ENCODE data around the gene AP1M2.
A peak's percentile ranks its signal among the peaks of the same experiment; 100 is the strongest.
"Not testable (repeated sequence)": the region's sequence is repeated elsewhere in the genome, so short reads cannot be mapped to it uniquely, and the experiment has no call there.

Gene AP1M2

DNA sequence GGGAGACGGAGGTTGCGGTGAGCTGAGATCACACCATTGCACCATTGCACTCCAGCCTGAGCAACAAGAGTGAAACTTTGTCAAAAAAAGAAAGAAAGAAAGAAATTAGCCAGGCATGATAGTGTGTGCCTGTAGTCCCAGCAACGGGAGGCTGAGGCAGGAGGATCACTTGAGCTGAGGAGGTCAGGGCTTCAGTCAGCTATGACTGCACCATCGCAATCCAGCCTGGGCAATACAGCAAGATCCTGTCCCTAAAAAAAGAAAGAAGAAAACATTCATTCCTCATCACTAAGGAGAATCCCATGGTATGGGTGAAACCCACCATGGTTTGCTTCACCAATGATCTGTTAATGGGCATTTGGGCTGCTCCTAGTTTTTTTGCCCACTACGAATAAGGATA lies 13.0 kb upstream of the AP1M2 start:
- DNase-seq, result no peak

DNA sequence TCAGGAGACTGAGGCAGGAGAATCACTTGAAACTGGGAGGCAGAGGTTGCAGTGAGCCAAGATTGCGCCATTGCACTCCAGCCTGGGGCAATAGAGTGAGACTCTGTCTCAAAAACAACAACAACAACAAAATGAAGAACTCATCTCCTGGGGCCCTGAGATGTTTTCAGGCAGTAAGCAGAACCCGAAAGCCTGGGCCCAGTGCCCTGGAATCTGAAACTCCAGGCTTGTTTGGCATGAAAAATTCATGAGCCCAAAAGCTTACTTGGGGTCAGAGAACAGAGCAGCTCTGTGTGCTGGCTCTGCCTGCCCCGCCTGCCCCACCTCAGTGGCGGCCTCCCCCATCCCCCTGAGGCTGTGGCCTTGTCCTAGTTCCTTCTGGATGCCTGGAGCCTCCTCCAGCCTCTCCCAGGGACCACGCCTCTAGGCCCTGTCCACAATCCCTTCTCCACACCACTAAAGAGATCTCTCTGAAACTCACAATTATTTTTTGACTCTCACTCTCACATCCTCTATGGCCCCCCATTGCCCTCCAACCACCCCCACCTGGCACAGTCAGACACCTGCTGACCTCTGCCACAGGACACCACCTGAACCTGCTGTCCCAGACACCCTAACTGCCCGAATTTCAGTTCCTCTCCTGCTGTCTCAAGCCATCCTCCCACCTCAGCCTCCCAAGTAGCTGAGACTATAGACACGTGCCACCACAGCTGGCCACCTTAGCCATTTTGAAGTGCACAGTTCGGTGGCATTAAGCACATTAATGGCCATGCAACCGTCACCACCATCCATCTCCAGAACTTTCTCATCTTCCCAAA lies 6.9 kb upstream of the AP1M2 start:
- no peak for DNase-seq

DNA sequence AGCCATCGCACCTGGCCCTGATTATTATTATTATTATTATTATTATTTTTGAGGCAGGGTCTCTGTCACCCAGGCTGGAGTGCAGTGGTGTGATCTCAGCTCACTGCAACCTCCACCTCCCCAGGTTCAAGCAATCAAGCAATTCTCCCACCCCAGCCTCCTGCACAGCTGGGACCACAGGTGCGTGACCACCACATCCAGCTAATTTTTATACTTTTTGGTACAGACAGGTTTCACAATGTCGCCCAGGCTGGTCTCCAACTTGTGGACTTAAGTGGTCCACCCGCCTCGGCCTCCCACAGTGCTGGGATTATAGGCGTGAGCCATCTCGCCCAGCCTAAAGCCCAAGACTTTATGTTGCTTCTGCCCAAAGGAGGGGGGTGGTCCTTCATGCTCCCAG lies 6.0 kb upstream of the AP1M2 start:
- DNase-seq, result no peak

DNA sequence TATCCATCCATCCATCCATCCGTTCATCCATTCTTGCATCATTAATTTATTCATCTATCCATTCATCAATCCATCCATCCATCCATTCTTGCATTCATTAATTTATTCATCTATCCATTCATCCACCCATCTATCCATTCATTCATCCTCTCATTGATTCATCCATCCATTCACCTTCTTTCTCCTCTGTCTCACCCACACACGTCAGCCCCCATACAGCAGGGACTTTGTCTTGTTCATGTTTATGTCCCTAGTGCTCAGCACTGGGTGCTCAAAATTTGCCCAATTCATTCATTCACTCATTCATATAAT lies 683 bp upstream of the AP1M2 start:
- DNase-seq, result no peak

DNA sequence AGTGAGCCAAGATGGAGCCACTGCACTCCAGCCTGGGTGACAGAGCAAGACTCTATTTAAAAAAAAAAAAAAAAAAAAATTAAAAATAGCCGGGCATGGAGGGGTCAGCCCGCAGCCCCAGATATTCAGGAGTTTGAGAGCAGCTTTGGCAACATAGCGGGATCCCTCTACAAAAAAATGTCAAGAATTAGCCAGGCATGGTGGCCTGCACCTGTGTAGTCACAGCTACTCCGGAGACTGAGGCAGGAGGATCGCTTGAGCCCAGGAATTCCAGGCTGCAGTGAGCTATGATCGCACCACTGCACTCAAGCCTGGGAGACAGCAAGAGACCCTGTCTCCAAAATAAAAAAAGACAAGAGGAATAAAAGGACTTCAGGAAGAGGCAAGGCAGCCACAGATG lies 716 bp downstream of the AP1M2 start:
- DNase-seq, result no peak

DNA sequence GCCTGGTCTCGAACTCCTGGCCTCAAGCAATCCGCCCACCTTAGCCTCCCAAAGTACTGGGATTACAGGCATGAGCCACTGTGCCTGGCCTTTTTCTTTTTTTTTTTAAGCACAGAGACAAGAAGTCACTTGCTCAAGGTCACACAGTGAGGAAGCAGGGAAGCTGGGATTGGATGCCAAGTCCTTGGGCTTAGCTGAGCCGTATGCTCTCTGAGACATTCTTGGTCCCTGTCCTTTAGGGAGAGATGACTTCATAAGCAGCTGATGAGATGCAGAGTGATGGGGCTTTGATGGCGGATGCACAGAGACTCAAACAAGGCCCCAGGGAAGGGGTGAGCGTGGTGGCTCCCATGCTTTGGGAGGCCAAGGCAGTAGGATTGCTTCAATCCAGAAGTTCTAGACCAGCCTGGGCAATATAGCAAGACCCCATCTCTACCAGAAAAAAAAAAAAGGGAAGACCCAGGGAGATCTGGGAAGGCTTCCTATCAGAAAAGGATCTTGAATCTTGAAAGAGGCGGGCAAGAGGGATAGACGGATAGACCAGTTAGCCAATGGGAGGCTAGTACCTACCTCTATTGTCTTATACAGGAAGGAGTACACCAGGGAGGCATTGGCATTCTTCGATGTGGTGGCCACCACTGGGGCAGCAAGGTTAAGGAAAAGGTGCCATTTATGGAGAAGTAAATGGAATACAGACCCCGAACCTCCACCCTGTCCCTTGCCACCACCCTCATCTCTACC lies 3.9 kb downstream of the AP1M2 start:
- DNase-seq, result no peak

DNA sequence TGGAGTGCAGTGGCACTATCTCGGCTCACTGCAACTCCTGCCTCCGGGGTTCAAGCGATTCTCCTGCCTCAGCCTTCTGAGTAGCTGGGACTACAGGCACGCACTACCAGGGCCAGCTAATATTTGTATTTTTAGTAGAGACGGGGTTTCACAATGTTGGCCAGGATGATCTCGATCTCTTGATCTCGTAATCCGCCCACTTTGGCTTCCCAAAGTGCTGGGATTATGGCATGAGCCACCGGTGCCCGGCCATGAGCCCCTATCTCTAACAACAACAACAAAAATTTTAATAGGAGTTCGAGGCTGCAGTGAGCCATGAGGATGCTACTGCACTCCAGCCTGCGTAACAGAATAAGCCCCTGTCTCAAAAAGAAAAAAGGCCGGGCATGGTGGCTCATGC lies 5.0 kb downstream of the AP1M2 start:
- no peak for DNase-seq

DNA sequence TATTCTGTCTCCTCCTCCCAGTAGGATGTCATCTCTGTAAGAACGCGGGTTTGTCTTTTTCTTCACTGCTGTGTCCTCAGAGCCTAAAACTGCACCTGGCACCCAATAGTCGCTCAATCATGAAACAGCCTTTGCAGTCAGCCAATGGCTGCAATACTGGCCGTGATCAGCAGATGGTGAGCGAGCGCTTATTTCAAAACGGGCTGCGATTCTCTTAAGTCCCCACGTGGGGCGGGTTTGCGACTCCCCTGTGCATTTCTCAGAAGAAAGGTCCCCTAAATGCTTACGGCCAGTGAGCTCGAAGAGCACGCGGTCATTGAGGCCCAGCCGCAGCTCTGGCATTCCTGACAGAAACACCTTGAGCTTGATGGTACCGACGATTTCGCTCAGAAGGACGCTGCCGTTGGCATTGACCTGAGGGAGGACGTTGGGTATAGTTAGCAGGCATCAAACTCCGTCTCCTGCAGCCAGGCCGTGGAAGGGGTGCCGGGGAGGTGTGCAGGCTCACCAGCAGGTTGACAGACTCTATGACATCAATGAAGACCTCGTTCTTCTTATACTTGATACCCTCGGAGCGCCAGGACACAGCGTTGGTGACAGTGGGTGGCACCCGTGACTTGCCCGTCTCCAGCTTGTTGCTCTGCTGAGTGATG lies 6.0 kb downstream of the AP1M2 start:
- DNase-seq, result peak; percentile 71 to 88 (median 84)

DNA sequence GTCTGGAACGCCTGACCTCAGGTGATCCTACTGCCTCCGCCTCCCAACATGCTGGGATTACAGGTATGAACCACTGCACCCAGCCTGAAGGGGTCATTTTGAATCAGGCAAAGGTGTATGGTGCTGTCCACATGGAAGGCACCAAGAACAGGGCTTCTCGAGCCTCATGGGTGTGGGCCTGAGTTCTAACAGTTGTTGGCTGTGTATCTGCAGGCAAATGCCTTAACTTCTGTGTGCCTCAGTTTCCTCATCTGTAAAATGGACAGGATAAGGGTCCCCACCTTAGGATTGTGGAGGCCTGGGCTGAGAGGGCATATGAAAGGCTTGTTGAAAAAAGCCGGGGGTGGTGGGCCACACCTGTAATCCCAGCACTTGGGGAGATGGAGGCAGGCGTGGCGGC lies 9.2 kb downstream of the AP1M2 start:
- DNase-seq, result no peak

DNA sequence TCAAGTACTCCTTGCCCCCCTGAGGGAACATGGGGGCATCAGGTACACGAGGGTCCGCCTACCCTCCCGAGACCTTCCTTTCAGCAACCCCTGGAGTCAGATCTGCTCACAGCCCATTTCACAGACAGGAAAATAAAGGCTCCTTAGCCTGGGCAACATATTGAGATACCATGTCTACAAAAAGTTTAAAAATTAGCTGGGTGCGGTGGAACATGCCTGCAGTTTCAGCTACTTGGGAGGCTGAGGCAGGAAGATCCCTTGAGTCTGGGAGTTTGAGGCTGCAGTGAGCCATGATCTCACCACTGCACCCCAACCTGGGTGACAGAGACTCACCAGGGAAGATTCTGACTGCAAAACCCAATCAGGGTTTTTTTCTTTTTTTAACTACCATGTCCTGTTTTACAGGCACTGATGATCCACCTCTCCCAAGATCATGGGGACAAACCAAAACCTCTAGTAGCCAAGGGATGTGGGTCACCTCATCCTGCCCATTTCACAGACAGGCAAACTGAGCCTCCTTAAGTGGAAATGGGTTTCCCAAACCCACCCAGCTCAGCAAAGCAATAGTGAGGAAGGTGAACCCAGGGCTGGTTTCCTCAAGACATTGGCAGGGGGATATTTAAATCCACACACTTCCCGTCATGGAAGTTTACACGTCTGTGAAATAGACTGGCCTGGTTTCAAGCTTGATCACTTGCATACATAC lies 11.9 kb downstream of the AP1M2 start:
- no peak for DNase-seq

DNA sequence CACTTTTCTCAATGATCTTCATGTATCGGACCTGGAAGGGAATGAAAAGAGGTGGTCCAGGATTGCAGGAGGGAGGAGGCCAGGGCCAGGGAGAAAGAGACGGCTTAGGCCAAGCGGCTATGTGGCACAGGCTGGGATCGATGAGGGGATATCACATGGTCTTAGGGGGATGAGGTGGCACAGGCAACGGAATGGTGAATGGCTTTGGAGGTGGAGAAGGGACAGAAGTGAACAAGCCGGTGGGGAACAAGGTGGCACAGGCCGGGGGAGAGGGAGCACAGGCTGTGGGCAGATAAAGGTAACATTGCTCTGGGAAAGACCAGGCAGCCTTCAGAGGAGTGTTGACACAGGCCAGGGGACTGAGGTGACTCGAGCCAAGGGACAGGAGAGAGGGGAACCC lies 12.7 kb downstream of the AP1M2 start:
- DNase-seq, result no peak

DNA sequence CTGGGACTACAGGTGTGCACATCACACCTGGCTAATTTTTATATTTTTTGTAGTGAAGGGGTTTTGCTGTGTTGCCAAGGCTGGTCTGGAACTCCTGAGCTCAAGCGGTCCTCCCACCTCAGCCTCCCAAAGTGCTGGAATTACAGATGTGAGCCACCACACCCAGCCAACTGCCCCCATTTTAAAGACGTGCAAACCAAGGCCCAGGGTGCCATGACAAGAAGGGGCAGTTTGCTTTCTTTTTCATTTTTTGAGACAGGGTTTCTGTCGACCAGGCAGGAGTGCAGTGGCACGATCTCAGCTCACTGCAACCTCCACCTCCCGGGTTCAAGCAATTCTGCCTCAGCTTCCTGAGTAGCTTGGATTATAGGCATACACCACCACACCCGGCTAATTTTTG lies 13.3 kb downstream of the AP1M2 start:
- not testable (repeated sequence) for DNase-seq

DNA sequence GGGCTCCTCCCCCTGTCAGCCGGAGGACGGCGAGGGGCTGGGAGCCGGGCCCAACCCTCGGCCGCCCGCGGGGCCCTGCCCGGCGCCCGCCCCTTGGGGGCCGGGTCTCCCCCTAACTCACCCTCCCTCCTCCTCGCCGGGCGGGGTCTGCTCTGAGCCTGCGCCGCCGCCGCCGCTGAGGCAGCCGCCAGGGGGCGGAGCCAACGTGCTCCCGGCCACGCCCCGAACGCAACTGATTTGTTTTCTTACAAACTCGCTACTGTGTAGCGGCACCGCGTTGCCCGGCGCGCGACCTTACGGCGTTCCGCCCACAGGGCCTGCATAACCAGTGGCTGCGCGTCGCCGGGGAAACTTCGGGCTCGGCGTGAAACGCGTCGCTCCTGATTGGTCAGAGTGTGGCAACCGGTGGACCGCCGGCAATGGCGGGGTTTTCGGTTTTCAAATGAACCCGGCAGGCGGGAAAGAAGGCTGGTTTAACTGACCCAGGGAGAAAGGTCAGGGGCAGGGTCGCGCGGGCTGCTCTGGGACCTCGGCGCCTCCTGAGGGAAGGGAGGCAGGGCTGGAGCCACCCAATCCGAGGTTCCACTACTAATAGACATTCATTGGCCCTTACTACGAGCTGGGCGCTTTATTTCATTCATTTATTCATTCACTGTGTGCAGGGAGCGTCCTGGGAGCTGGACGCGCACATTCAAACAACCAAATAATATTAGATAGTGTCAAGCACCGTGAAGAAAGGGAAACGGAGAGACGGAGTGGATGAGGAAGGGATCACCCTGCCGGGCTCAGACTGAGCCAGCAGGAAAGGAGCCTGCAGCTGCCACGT lies 18.1 kb downstream of the AP1M2 start, which contains the start of gene CDKN2D:
Gene CDKN2D, minus strand, starts transcription at position 154 of the 826 bp plus-strand sequence. CDS start 326 bp downstream, outside the sequence.
- DNase-seq, result peak; percentile 98 to 100 (median 99)

DNA sequence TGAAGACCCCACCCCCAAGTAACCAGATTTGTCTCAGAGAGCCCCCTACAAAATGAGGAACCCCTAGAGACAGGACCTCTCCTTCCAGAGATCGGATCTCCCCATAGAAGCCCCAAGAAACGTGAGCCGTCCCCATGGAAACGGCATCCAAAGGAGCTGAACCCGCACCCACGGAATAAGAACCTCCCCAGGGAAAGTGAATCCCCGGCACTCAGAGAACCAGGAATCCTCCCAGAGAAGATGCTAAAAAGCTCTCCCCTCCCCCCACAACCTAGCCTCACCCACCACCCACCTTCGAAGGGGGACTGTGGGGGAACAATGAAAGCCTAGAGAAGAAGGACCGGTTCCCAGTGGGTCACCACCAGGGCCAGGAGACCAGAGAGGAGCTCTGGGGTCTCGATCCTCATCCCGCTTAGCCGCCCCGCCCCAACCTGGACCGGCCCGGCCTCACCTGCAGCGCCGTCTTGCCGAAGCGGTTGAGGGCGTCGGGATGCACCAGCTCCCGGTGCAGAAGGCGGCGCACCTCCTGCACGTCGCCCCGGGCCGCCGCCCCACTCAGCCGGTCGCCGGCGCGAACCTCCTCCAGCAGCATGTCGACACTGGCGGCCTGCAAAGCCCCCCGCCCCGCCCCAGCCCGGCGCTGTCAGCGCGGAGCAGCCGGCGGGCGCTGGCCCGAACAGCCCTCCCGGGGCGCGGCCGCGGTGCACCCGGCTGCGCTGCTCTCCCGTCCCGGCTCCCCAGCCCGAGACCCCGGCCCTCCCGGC lies 18.9 kb downstream of the AP1M2 start:
- DNase-seq, result peak in 4 of 6 experiments; percentile 26 to 81 (median 54)

DNA sequence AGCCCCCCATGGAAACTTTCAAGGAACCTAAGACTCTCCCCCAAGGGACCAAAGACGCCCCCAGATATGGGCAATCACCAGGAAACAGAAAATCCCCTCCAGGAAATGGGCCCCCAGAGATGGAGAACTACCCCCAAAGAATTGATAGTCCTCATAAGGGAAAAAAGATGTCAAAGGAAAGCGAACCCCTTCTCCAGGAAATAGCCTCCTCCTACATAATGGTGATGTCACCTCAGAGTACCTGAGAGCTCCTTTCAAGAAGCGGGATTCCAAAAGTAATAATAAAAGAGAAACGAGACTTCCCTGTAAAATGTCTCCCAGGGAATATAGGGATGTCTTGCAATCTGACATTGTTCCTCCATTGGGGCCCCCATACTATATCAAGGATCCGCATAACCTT lies 19.5 kb downstream of the AP1M2 start:
- no peak for DNase-seq

DNA sequence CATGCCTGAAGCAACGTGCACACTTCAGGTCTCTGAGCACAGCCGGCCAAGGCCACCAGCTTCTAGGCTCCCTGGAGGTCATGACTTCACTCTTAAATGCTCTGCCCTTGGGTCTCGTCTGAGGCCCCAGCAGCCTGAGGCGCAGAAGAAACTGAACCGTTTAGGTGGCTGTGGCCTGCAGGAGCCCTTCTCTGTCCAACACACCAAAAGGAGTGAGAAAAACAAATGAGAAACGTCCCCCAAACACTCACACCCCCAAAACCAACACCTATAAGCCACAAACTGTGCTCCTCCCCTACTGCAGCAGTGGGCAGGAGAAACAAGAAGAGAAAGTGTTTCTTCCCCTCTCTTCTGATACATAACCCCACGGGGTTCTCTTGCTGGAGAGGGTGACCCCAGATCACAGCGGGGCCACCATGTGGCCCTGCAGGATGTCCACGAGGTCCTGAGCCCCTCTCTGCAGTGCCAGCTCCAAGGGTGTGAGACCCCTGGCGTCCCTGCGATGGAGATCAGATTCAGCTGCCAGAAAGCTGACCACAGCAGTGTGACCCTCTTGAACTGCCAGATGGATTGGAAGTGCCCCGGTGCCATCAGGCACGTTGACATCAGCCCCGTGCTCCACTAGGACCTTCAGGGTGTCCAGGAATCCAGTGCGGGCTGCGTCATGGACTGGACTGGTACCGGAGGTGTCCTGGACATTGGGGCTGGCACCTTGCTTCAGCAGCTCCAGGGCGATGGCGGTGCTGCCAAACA lies 20.3 kb downstream of the AP1M2 start:
- peak; percentile 26 to 69 (median 50) for DNase-seq

DNA sequence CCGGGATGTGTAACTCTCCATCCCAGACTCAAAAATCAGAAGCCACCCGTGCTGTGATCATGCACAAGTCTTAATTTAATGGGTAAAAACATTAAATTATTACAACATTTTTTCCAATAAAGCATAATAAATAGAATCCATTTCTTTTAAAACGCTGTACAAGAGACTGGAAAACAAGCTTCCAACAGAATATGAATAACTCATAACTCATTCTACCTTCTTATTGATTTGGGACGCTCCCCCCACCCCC lies 20.8 kb downstream of the AP1M2 start:
- DNase-seq, result no peak

DNA sequence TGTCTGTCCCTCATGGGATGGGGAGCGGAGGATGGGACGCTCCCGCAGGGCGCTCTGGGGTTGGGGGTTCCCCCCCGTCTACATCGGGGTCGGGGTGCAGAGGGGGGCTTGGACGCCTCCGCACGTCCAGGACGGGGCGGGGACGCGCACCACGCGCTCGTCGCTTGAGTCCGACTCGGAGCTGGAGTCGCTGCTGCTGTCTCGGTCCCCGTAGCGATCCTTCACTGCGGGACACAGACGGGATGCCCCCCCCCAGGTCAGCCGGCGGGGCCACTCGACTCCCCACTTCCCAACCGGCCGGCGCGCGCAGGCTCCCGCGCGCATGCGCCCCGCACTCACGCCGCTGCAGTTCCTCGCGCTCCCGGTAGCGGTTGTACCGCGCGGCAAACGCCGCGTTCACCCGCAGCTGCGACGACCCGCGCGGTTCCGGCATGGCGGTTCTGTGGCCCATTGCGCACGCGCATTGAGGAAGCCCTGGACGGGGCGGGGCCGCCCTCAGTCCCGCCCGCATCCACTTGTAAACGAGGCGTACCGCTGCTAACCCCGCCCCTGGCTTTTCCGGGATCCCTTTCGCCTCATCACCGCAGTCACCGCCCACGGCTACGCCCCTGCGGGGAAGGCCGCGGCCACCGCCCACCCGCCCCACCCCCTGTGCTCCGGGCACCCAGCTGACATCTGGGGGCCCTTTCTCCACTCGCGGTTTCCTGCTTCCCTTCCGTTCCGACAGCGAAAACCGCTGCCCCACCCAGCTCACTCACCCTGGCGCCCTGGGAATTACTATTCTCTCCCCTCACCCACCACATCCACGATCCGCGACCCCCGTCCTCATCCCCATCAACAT lies 21.3 kb downstream of the AP1M2 start, which contains the start of gene KRI1:
Gene KRI1, minus strand, starts transcription at position 444 of the 841 bp plus-strand sequence. Its CDS starts 11 bp downstream, at position 433.
- DNase-seq, result peak; percentile 96 to 99 (median 98)

DNA sequence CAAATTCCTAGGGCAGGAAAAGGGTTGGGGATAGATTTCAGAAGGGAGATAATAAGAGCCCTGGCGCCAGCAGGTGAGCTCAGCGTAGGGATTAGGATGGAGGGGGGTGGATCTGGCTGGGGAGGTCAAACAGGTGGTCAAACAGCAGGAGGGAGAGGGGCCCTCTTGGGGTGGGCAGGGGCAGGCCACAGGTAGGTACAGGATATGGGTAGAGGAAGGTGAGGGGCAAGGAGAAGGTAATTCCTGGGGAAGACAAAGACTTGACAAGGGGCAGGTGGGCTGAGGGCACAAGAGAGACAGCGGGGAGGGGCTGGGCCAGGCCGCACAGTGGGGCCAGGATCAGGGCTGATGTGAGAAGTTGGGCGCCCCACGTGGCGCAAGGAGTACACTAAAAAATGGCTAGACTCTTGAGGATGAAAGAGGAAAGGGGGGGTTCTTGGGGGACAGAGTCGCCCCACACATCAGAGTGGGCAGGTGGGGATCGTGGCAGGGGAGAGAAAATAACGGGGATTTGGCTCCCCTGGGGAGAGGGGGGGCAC lies 22.0 kb downstream of the AP1M2 start:
- DNase-seq, result peak in 4 of 6 experiments; percentile 30 to 56 (median 43)

DNA sequence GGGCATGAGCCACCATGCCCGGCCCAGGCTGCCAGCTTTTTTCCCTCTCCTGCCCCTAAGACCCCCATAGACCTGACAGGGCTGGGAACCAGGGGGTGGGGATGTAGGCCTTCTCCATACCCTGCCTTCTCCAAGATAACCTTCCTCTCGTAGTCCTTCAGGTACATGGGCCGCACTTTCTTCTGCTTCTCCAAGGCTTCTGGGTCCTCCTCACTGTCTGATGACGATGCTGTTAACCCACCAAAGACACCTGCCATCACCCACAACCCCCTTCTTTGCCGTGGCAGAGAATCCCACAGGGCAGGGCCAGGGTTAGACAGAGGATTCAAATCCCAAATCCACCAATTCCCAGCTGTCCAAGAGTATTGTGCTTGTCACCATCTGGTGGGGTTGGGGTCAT lies 24.5 kb downstream of the AP1M2 start:
- DNase-seq, result no peak

Measured in stimulated activated naive CD4-positive, alpha-beta T cell (primary cell).